ENCODE data around the gene OTOGL.

- peak; percentile 55 for TF ChIP-seq CTCF (IDR thresholded peaks at IDR 0.05; ENCODE audit: low read depth, low read length, poor library complexity, severe bottlenecking)
- no peak for TF ChIP-seq EZH2phosphoT487 (IDR thresholded peaks at IDR 0.05; ENCODE audit: borderline replicate concordance, low read length)
Measured at GRCh38 chr12:80412343-80412953, 313.1 kb downstream of the OTOGL start.
